Uterus (tissue), 2 donors: ENCODE measurements around the gene GRIN2A.

Experiments used
- POLR2A ChIP-seq, 2 donors: fragments of 450-650 bp; IDR thresholded peaks; one replicate each; pipeline ENCODE4 v1.6.1; 2016; ENCODE audit warnings: antibody characterized with exemption in 2 of 2, mild to moderate bottlenecking in 1 of 2, moderate library complexity in 1 of 2
- TF ChIP-seq, protein P1 (sequence below), 4 experiments: fragments of 200-600 bp in 2 of 4; fragments of 450-650 bp in 2 of 4; sonication (generic) in 2 of 4; IDR thresholded peaks; one replicate each; pipeline ENCODE4 v1.5.1; 2016 to 2019; ENCODE audit warnings: antibody characterized with exemption in 4 of 4, mild to moderate bottlenecking in 2 of 4, moderate library complexity in 1 of 4

GRCh38 chr16:9929313-9929712, 252.9 kb downstream of the GRIN2A start:
- TF ChIP-seq, protein P1, sequence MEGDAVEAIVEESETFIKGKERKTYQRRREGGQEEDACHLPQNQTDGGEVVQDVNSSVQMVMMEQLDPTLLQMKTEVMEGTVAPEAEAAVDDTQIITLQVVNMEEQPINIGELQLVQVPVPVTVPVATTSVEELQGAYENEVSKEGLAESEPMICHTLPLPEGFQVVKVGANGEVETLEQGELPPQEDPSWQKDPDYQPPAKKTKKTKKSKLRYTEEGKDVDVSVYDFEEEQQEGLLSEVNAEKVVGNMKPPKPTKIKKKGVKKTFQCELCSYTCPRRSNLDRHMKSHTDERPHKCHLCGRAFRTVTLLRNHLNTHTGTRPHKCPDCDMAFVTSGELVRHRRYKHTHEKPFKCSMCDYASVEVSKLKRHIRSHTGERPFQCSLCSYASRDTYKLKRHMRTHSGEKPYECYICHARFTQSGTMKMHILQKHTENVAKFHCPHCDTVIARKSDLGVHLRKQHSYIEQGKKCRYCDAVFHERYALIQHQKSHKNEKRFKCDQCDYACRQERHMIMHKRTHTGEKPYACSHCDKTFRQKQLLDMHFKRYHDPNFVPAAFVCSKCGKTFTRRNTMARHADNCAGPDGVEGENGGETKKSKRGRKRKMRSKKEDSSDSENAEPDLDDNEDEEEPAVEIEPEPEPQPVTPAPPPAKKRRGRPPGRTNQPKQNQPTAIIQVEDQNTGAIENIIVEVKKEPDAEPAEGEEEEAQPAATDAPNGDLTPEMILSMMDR (IDR thresholded peaks at IDR 0.05), result no peak
- no peak for TF ChIP-seq POLR2A (IDR thresholded peaks at IDR 0.05)
